Measurements from ENCODE around the gene FAM151A.

Gene FAM151A

DNA sequence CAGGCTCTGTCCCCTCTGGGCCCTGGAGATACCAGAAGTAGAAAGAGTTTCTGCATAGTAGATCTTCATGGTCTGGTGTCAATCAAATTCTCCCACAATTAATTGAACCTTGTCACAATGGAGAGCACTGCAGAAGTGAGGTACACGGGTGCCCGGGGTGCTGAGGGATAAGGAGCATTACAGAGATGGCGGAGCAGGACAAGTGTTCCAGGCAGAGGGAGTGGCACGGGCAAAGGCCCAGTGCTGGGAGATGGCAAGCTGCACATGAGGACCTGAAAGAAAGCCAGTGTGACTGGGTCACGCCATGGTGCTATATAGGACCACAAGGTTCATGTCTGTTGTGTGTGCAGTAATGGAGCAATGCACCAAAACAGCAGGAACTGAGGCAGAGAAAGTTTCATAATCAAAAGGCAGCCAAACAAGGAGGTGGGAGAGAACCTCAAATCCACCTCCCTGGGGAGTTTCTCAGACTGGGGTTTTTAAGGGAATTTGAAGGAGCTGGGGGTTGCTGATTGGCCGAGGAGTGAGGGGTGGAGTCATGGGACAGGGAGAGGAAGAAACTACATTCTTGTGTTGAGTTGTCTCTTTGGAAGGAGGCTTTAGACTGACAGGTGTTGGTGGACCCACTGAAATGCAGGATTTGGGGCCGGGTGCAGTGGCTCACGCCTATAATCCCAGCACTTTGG, 47.6 kb downstream of the FAM151A start:
- DNase-seq = no peak

DNA sequence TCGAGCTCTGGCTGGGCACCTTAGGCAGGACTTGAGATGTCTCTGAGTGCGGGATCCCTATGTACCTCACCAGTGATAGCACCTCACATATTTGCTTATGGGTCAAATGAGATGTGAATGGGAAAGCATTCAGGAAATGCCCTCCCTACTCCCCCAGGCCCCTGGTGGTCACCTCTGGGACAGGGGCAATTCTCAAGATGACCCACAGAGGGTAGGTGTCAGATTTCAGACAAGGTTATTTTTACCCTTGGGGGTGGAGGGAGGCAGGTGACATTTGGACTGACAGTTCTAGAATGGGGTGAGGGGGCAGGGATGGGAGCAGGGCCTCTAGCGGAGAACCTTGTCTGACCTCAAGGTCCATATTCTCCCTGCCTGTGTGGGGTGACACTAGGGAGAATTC, 48.2 kb downstream of the FAM151A start:
- no peak for DNase-seq

GRCh38 chr1:54574158-54574778, 49.1 kb downstream of the FAM151A start:
- no peak for DNase-seq

DNA sequence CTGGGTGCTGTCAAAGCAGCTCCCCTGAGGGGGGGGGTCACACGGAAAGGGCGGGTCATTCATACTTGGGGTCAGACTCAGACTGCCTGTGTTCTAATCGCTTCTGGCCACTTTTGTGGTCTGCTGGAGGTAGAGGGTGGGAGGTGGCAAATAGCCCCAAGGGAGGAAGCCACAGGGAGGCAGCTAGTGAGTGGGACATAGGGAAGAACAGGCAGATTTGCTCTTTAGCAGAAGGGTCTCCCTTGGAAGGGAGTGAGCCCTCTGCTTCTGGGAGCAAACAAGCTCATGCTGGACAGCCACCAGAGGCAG, 50.8 kb downstream of the FAM151A start:
- no peak for DNase-seq

DNA sequence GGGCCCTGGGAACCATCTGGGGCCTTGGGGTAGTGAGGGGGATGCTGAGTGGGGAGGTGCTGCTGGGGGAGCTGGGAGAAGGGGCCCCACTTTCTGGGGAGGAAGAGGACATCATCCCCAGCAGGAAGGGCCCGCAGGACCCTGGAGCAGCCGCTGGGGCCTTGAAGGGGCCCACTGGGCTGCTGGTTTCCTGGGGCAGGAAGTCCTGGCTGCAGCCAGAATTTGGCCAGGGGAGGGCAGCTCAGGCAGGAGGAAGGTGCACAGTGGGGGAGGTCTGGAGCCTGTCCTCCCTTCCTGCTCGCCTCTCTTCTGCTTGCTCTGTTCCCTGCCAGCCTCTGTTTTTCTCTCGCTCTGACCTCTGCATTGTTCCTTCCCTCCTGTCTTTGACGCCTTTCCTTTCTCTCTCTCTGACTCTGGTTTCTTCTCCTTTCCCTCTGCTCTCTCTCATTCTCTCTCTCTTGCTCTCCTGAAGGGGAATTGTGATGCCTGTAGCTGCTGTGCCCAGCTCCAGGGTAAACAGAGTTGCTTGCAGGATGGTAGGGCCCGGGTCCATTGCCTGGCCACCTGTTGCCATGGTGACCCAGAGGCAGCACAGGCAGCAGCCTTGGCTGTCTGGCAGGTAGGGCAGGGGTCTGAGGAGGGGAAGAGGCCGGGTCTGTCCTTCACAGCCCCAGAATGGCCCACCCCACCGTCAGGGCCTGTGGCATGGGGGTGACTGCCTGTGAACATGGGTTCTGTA, 51.4 kb downstream of the FAM151A start:
- DNase-seq = no peak

DNA sequence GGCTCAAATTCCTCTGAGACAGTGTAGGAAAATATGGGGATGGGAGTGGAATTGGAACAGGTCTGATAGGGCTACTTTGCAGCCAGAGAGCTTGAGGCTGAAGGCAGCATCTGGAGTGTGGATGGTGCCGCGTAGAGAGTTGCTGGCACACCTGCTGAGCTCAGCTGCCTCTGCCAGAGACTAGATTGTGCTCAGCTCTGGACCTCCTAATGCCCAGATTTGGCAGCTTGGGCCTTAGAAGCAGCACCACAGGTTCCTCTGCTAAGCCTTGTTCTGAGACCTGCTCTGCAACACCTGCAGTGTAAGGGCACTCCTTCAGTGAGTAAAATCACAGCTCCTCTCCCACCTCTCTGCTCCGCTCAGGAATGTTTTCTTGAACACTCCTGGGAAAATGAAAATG, 52.0 kb downstream of the FAM151A start:
- no peak for DNase-seq

- DNase-seq = no peak
These were observed 53.2 kb downstream of the FAM151A start for GRCh38 chr1:54570161-54570560.

DNA sequence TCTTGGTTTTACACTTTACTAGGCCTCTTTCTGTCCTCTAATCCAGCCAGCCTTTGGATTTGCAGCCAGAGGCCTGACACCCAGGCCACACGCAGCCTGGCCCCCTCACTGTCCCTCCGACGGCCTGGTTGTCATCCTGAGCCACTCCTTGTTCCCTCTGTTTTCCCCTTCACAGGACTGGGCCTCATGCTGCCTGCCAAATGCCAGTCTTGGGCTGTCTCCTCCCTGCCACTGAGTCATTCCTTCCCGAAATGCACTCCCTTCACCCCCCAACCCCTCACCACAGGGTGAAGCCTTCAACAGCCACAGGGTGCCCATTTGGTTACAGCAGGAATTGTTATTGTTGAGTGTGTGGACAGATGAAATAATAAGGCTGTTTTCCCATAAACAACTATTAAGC, 54.0 kb downstream of the FAM151A start:
- DNase-seq = no peak

DNA sequence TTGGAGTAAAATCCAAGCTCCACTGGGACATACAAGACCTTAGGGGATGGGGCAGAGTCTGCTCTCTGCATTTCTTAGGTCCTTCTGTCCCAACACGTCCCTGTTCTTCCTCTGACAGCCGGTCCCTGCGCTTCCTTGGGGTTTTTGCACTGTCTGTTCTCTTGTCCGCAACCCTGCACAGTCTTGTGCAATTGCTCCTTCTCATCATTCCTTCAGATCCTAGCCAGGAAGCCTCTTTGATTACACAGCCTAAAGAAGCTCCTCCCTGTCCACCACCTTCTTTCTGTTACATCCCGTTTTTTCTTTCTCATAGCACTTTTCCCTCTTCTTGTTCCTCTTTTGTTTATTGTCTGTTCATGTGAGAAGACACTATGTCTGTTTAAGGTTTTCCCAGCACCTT, 55.4 kb downstream of the FAM151A start:
- DNase-seq = no peak

- no peak for DNase-seq
These were observed 56.7 kb downstream of the FAM151A start for GRCh38 chr1:54566438-54567141.

DNA sequence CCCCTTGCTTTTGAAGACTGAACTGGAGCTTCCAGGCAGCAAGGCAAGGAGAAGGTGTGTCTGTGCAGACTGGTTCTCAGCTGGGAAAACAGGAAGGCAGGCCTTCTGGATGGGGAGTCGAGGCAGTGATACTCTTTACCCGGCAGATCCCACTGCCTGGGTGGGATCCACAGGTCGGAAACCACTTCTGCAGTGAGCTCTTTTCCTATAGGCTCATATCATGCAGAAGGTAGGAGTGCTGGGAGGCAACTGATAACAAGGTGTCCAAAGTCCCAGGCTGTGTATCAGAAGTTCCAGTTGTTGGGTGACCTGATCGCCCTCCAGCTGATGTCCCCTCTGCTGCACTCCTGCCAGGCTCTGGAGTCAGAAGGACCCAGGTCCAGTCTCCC, 58.2 kb downstream of the FAM151A start:
- DNase-seq = no peak

- DNase-seq = no peak
These were observed 58.8 kb downstream of the FAM151A start for GRCh38 chr1:54564312-54565112.

- DNase-seq = no peak
These were observed 63.5 kb downstream of the FAM151A start for GRCh38 chr1:54559771-54560231.
